ENCODE measurements around the gene GTPBP2. TPM values are rescaled to one million over a fixed set of nuclear protein-coding genes. Genes with fewer than 3 reads are reported as not detected.
A peak's percentile ranks its signal among the peaks of the same experiment; 100 is the strongest.

GTPBP2 gene
- polyA plus RNA-seq, 3 donors, result 3.6 to 120 (median 4.9) TPM

DNA sequence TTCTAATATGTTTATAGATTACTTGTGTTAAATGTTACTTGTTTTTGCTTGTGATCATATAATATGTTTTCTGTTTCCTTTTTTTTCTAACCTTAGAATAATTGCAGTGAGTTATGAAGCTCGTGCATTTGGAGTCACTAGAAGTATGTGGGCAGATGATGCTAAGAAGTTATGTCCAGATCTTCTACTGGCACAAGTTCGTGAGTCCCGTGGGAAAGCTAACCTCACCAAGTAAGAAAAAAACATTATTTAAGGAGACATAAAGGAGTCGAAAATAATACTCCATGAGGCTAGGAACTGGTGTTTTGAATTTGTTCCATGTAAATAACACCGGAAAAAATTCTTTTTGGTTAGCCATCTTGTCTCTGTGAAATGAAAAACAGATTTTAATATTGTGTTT is 46.2 kb downstream of the GTPBP2 start:
- Histone ChIP-seq H4K20me1 (ENCODE audit: insufficient read depth, low read length) (no peaks in the 10 kb centered on the region), H3K27me3 (ENCODE audit: control insufficient read depth in 2 of 2, insufficient read depth in 2 of 2, low read length in 2 of 2) (no peaks in the 10 kb centered on the region), H3K9me3 (replicated peaks in 1 of 2; ENCODE audit: control insufficient read depth in 1 of 2, insufficient read depth in 1 of 2, low read length in 2 of 2) (no peaks in the 10 kb centered on the region), H2AFZ (ENCODE audit: insufficient read depth, low read depth, low read length, poor library complexity, severe bottlenecking) (no peak overlapping the region), H3K36me3 (replicated peaks in 1 of 2; ENCODE audit: control insufficient read depth in 1 of 2, insufficient read depth in 2 of 2, low read length in 2 of 2) (peaks cover 49 to 65% of the 10 kb centered on the region in 2 donors), H3K9ac (ENCODE audit: insufficient read depth, low read length, poor library complexity, severe bottlenecking) (no peak overlapping the region), H3K4me3 (replicated peaks in 1 of 3; ENCODE audit: low read depth in 2 of 3, low read length in 3 of 3) (no peak overlapping the region), H3K4me2 (replicated peaks; ENCODE audit: extremely low read depth, low read length, poor library complexity, severe bottlenecking) (no peak overlapping the region), H3K4me1 (ENCODE audit: control insufficient read depth in 1 of 2, insufficient read depth in 2 of 2, low read length in 2 of 2) (no peaks in the 10 kb centered on the region), H3K79me2 (ENCODE audit: insufficient read depth, low read length) (peaks cover 18% of the 10 kb centered on the region), H3K27ac (ENCODE audit: low read depth in 1 of 2, low read length in 2 of 2) (no peak overlapping the region)
- Mint-ChIP-seq H3K36me3 (peaks cover 46 to 66% of the 10 kb centered on the region in 2 donors), H3K27me3 (ENCODE audit: low read depth in 3 of 3) (no peaks in the 10 kb centered on the region), H3K4me1 (peaks cover 8% of the 10 kb centered on the region), H3K9me3 (no peaks in the 10 kb centered on the region), H3K4me3 (no peak overlapping the region), H3K27ac (no peak overlapping the region)
- TF ChIP-seq, protein P1, sequence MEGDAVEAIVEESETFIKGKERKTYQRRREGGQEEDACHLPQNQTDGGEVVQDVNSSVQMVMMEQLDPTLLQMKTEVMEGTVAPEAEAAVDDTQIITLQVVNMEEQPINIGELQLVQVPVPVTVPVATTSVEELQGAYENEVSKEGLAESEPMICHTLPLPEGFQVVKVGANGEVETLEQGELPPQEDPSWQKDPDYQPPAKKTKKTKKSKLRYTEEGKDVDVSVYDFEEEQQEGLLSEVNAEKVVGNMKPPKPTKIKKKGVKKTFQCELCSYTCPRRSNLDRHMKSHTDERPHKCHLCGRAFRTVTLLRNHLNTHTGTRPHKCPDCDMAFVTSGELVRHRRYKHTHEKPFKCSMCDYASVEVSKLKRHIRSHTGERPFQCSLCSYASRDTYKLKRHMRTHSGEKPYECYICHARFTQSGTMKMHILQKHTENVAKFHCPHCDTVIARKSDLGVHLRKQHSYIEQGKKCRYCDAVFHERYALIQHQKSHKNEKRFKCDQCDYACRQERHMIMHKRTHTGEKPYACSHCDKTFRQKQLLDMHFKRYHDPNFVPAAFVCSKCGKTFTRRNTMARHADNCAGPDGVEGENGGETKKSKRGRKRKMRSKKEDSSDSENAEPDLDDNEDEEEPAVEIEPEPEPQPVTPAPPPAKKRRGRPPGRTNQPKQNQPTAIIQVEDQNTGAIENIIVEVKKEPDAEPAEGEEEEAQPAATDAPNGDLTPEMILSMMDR (IDR thresholded peaks at IDR 0.05), result no peak
- no CpG with 5 or more reads among the region's 5 CpGs for WGBS (ENCODE audit: insufficient coverage)
- intact Hi-C loops (cut with micrococcal nuclease), result no loop called here
- no peak for DNase-seq

GRCh38 chr6:43579171-43579570 is 49.9 kb downstream of the GTPBP2 start:
- Histone ChIP-seq H3K9me3 (replicated peaks in 1 of 2; ENCODE audit: control insufficient read depth in 1 of 2, insufficient read depth in 1 of 2, low read length in 2 of 2) (no peaks in the 10 kb centered on the region), H3K4me2 (replicated peaks; ENCODE audit: extremely low read depth, low read length, poor library complexity, severe bottlenecking) (no peak overlapping the region), H4K20me1 (ENCODE audit: insufficient read depth, low read length) (no peaks in the 10 kb centered on the region), H3K79me2 (ENCODE audit: insufficient read depth, low read length) (peaks cover 53% of the 10 kb centered on the region), H3K4me1 (ENCODE audit: control insufficient read depth in 1 of 2, insufficient read depth in 2 of 2, low read length in 2 of 2) (peaks cover 18 to 24% of the 10 kb centered on the region in 2 donors), H3K9ac (ENCODE audit: insufficient read depth, low read length, poor library complexity, severe bottlenecking) (no peak overlapping the region), H2AFZ (ENCODE audit: insufficient read depth, low read depth, low read length, poor library complexity, severe bottlenecking) (no peak overlapping the region), H3K27me3 (ENCODE audit: control insufficient read depth in 2 of 2, insufficient read depth in 2 of 2, low read length in 2 of 2) (no peaks in the 10 kb centered on the region), H3K4me3 (replicated peaks in 1 of 3; ENCODE audit: low read depth in 2 of 3, low read length in 3 of 3) (no peak overlapping the region), H3K27ac (ENCODE audit: low read depth in 1 of 2, low read length in 2 of 2) (no peak overlapping the region), H3K36me3 (replicated peaks in 1 of 2; ENCODE audit: control insufficient read depth in 1 of 2, insufficient read depth in 2 of 2, low read length in 2 of 2) (peaks cover 23 to 28% of the 10 kb centered on the region in 2 donors)
- no peaks in the 10 kb centered on the region for H3K27me3 Mint-ChIP-seq (ENCODE audit: low read depth in 3 of 3)
- TF ChIP-seq, protein P1 (IDR thresholded peaks at IDR 0.05), result no peak
- no CpG with 5 or more reads among the region's 2 CpGs for WGBS (ENCODE audit: insufficient coverage)
- intact Hi-C loops (cut with micrococcal nuclease), result loop anchor here in 1 of 2 donors (5.0 kb wide), 1 partner anchor 48 kb away; the partner anchor contains the start of gene GTPBP2
- H3K4me1 Mint-ChIP-seq, result peaks cover 29% of the 10 kb centered on the region
- H3K9me3 Mint-ChIP-seq, result no peaks in the 10 kb centered on the region
- H3K27ac Mint-ChIP-seq, result peak overlapping the region in 3 of 7 donors; percentile 51 to 74 (median 55)
- DNase-seq, result no peak
- peaks cover 23 to 29% of the 10 kb centered on the region in 2 donors for H3K36me3 Mint-ChIP-seq
- no peak overlapping the region for H3K4me3 Mint-ChIP-seq
